Measurements from ENCODE around the gene SLCO3A1. TPM values are rescaled to one million over a fixed set of nuclear protein-coding genes. Genes with fewer than 3 reads are reported as not detected.

The SLCO3A1 gene
- total RNA-seq, 2 donors from 2014 or later = 55.9 to 65.1 TPM

GRCh38 chr15:91864664-91865063, 11.2 kb downstream of the SLCO3A1 start:
- peak overlapping the region; percentile 93 for H3K27ac Mint-ChIP-seq
- no peaks in the 10 kb centered on the region for H3K9me3 ChIP-seq (ENCODE audit: control insufficient read depth, low read length, poor library complexity, severe bottlenecking)
- H3K36me3 Mint-ChIP-seq (ENCODE audit: low read depth) = no peaks in the 10 kb centered on the region
- peaks cover 64% of the 10 kb centered on the region for H3K4me1 Mint-ChIP-seq
- H3K27me3 Mint-ChIP-seq = no peaks in the 10 kb centered on the region
- DNase-seq (no peak), ATAC-seq (peak; percentile 21)
- peak overlapping the region; percentile 75 for H3K4me3 Mint-ChIP-seq

- DNase-seq (no peak), ATAC-seq (no peak)
- H3K4me3 Mint-ChIP-seq = peak overlapping the region; percentile 75
- H3K27ac Mint-ChIP-seq = peak overlapping the region; percentile 93
- H3K27me3 Mint-ChIP-seq = no peaks in the 10 kb centered on the region
- no peaks in the 10 kb centered on the region for H3K9me3 ChIP-seq (ENCODE audit: control insufficient read depth, low read length, poor library complexity, severe bottlenecking)
- no peaks in the 10 kb centered on the region for H3K36me3 Mint-ChIP-seq (ENCODE audit: low read depth)
- peaks cover 64% of the 10 kb centered on the region for H3K4me1 Mint-ChIP-seq
Observed at GRCh38 chr15:91865486-91865885, 12.0 kb downstream of the SLCO3A1 start.

- peak overlapping the region; percentile 93 for H3K27ac Mint-ChIP-seq
- H3K9me3 ChIP-seq (ENCODE audit: control insufficient read depth, low read length, poor library complexity, severe bottlenecking) = no peaks in the 10 kb centered on the region
- ATAC-seq = peak; percentile 55
- peaks cover 66% of the 10 kb centered on the region for H3K4me1 Mint-ChIP-seq
- no peaks in the 10 kb centered on the region for H3K36me3 Mint-ChIP-seq (ENCODE audit: low read depth)
- H3K4me3 Mint-ChIP-seq = peak overlapping the region; percentile 75
- H3K27me3 Mint-ChIP-seq = no peaks in the 10 kb centered on the region
- DNase-seq = no peak
Observed at GRCh38 chr15:91865950-91866349, 12.4 kb downstream of the SLCO3A1 start.

GRCh38 chr15:91866371-91866905, 12.9 kb downstream of the SLCO3A1 start:
- ATAC-seq (peak; percentile 69), DNase-seq (no peak)
- no peaks in the 10 kb centered on the region for H3K9me3 ChIP-seq (ENCODE audit: control insufficient read depth, low read length, poor library complexity, severe bottlenecking)
- H3K27me3 Mint-ChIP-seq = no peaks in the 10 kb centered on the region
- H3K4me1 Mint-ChIP-seq = peaks cover 66% of the 10 kb centered on the region
- H3K36me3 Mint-ChIP-seq (ENCODE audit: low read depth) = no peaks in the 10 kb centered on the region
- peak overlapping the region; percentile 75 for H3K4me3 Mint-ChIP-seq
- peak overlapping the region; percentile 93 for H3K27ac Mint-ChIP-seq

GRCh38 chr15:91866971-91867372, 13.5 kb downstream of the SLCO3A1 start:
- Mint-ChIP-seq H3K36me3 (ENCODE audit: low read depth) (no peaks in the 10 kb centered on the region), H3K27ac (peak overlapping the region; percentile 93), H3K27me3 (no peaks in the 10 kb centered on the region), H3K4me3 (peak overlapping the region; percentile 75), H3K4me1 (peaks cover 67% of the 10 kb centered on the region)
- ATAC-seq (no peak), DNase-seq (no peak)
- no peaks in the 10 kb centered on the region for H3K9me3 ChIP-seq (ENCODE audit: control insufficient read depth, low read length, poor library complexity, severe bottlenecking)

GRCh38 chr15:91867581-91868026, 14.1 kb downstream of the SLCO3A1 start:
- ATAC-seq = peak; percentile 22
- peak overlapping the region; percentile 75 for H3K4me3 Mint-ChIP-seq
- H3K4me1 Mint-ChIP-seq = peaks cover 63% of the 10 kb centered on the region
- no peaks in the 10 kb centered on the region for H3K9me3 ChIP-seq (ENCODE audit: control insufficient read depth, low read length, poor library complexity, severe bottlenecking)
- H3K27ac Mint-ChIP-seq = peak overlapping the region; percentile 93
- H3K36me3 Mint-ChIP-seq (ENCODE audit: low read depth) = no peaks in the 10 kb centered on the region
- no peaks in the 10 kb centered on the region for H3K27me3 Mint-ChIP-seq
- no peak for DNase-seq

- Mint-ChIP-seq H3K27ac (peak overlapping the region; percentile 6), H3K4me3 (no peak overlapping the region), H3K4me1 (peaks cover 58% of the 10 kb centered on the region), H3K27me3 (no peaks in the 10 kb centered on the region), H3K36me3 (ENCODE audit: low read depth) (no peaks in the 10 kb centered on the region)
- H3K9me3 ChIP-seq (ENCODE audit: control insufficient read depth, low read length, poor library complexity, severe bottlenecking) = no peaks in the 10 kb centered on the region
- ATAC-seq (peak; percentile 12), DNase-seq (no peak)
Observed at GRCh38 chr15:91870876-91871537, 17.5 kb downstream of the SLCO3A1 start.

- Mint-ChIP-seq H3K4me3 (no peak overlapping the region), H3K4me1 (peaks cover 50% of the 10 kb centered on the region), H3K27ac (peak overlapping the region; percentile 6), H3K36me3 (ENCODE audit: low read depth) (no peaks in the 10 kb centered on the region), H3K27me3 (no peaks in the 10 kb centered on the region)
- no peaks in the 10 kb centered on the region for H3K9me3 ChIP-seq (ENCODE audit: control insufficient read depth, low read length, poor library complexity, severe bottlenecking)
- ATAC-seq (no peak), DNase-seq (no peak)
Observed at GRCh38 chr15:91871837-91872236, 18.3 kb downstream of the SLCO3A1 start.

- no peak for ATAC-seq
- Mint-ChIP-seq H3K27me3 (no peaks in the 10 kb centered on the region), H3K27ac (peak overlapping the region; percentile 6), H3K4me3 (no peak overlapping the region), H3K36me3 (ENCODE audit: low read depth) (peaks cover 3% of the 10 kb centered on the region), H3K4me1 (peaks cover 47% of the 10 kb centered on the region)
- H3K9me3 ChIP-seq (ENCODE audit: control insufficient read depth, low read length, poor library complexity, severe bottlenecking) = no peaks in the 10 kb centered on the region
- no peak for DNase-seq
Observed at GRCh38 chr15:91872356-91873137, 19.0 kb downstream of the SLCO3A1 start.

GRCh38 chr15:91873138-91873536, 19.6 kb downstream of the SLCO3A1 start:
- Mint-ChIP-seq H3K4me1 (peaks cover 42% of the 10 kb centered on the region), H3K4me3 (no peak overlapping the region), H3K27ac (no peak overlapping the region), H3K27me3 (no peaks in the 10 kb centered on the region), H3K36me3 (ENCODE audit: low read depth) (peaks cover 4% of the 10 kb centered on the region)
- DNase-seq (no peak), ATAC-seq (no peak)
- H3K9me3 ChIP-seq (ENCODE audit: control insufficient read depth, low read length, poor library complexity, severe bottlenecking) = no peaks in the 10 kb centered on the region

GRCh38 chr15:91874171-91874570, 20.7 kb downstream of the SLCO3A1 start:
- peaks cover 48% of the 10 kb centered on the region for H3K4me1 Mint-ChIP-seq
- H3K4me3 Mint-ChIP-seq = no peak overlapping the region
- ATAC-seq = no peak
- H3K27ac Mint-ChIP-seq = peak overlapping the region; percentile 34
- H3K9me3 ChIP-seq (ENCODE audit: control insufficient read depth, low read length, poor library complexity, severe bottlenecking) = no peaks in the 10 kb centered on the region
- DNase-seq = no peak
- peaks cover 8% of the 10 kb centered on the region for H3K36me3 Mint-ChIP-seq (ENCODE audit: low read depth)
- H3K27me3 Mint-ChIP-seq = no peaks in the 10 kb centered on the region

GRCh38 chr15:91874992-91875660, 21.6 kb downstream of the SLCO3A1 start:
- H3K27ac Mint-ChIP-seq = peak overlapping the region; percentile 34
- H3K4me1 Mint-ChIP-seq = peaks cover 46% of the 10 kb centered on the region

GRCh38 chr15:91876187-91876586, 22.7 kb downstream of the SLCO3A1 start:
- Mint-ChIP-seq H3K36me3 (ENCODE audit: low read depth) (peaks cover 8% of the 10 kb centered on the region), H3K27ac (no peak overlapping the region), H3K4me3 (no peak overlapping the region), H3K27me3 (no peaks in the 10 kb centered on the region), H3K4me1 (peaks cover 44% of the 10 kb centered on the region)
- DNase-seq (no peak), ATAC-seq (no peak)
- H3K9me3 ChIP-seq (ENCODE audit: control insufficient read depth, low read length, poor library complexity, severe bottlenecking) = no peaks in the 10 kb centered on the region

More at GRCh38 chr15:91874992-91875660, 21.6 kb downstream of the SLCO3A1 start:
- H3K36me3 Mint-ChIP-seq (ENCODE audit: low read depth) = peaks cover 8% of the 10 kb centered on the region
- H3K9me3 ChIP-seq (ENCODE audit: control insufficient read depth, low read length, poor library complexity, severe bottlenecking) = no peaks in the 10 kb centered on the region
- H3K27me3 Mint-ChIP-seq = no peaks in the 10 kb centered on the region
- no peak for DNase-seq
- H3K4me3 Mint-ChIP-seq = no peak overlapping the region
- no peak for ATAC-seq

All from T-helper 17 cell (primary cell).